ENCODE measurements around the gene SYNDIG1.

SYNDIG1 gene

DNA sequence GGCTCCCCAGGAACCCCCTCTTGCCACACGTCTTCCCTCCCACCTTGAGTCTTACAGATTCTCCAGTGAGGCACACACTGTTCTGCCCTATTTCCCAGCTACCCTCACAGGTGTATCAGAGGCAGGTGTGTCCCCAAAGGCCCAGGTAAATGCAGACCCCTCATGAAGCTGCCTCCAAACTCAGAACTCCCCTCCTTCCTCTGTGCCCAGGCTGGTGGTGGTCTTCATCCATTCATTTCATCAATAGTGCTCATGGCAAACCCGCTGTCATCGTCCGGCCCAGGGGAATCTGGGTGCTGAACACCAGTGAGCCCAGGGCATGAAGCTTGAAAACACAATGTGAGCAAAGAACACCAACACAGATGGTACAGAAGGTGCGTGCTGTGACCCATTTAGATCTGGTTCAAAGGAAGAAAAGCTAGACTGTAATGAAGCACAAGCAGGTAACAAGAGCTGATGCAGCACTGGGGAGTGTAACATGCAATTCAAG lies 213.1 kb downstream of the SYNDIG1 start:
- Histone ChIP-seq H3K9ac (ENCODE audit: low read length) (no peak overlapping the region), H2BK15ac (replicated peaks; ENCODE audit: low read depth) (no peak overlapping the region), H3K79me2 (ENCODE audit: control insufficient read depth, insufficient read depth, low read length) (no peaks in the 10 kb centered on the region), H3K4me2 (ENCODE audit: low read length) (no peak overlapping the region), H2BK120ac (ENCODE audit: low read depth, low read length) (no peak overlapping the region), H3K4ac (ENCODE audit: low read depth, low read length) (no peak overlapping the region), H3K27ac (ENCODE audit: low read depth, low read length) (no peak overlapping the region), H3K56ac (ENCODE audit: low read length) (no peak overlapping the region), H3K4me1 (ENCODE audit: control insufficient read depth, low read depth, low read length) (no peaks in the 10 kb centered on the region), H3K18ac (ENCODE audit: low read length) (no peak overlapping the region), H3K23ac (ENCODE audit: low read length) (no peak overlapping the region), H2BK5ac (ENCODE audit: low read length) (no peak overlapping the region), H2AK5ac (ENCODE audit: low read length) (no peak overlapping the region), H3K36me3 (ENCODE audit: control insufficient read depth, insufficient read depth, low read length) (no peaks in the 10 kb centered on the region), H4K8ac (ENCODE audit: low read depth, low read length) (no peak overlapping the region), H3K27me3 (ENCODE audit: insufficient read depth, low read length, poor library complexity) (no peaks in the 10 kb centered on the region), H4K5ac (ENCODE audit: low read length) (no peak overlapping the region), H3K79me1 (ENCODE audit: low read length) (no peaks in the 10 kb centered on the region), H3K4me3 (ENCODE audit: low read length) (no peak overlapping the region)
- no peak for DNase-seq
- WGBS (ENCODE audit: extremely low coverage, insufficient coverage, low lambda C conversion rate): no CpG with 5 or more reads among the region's 5 CpGs

DNA sequence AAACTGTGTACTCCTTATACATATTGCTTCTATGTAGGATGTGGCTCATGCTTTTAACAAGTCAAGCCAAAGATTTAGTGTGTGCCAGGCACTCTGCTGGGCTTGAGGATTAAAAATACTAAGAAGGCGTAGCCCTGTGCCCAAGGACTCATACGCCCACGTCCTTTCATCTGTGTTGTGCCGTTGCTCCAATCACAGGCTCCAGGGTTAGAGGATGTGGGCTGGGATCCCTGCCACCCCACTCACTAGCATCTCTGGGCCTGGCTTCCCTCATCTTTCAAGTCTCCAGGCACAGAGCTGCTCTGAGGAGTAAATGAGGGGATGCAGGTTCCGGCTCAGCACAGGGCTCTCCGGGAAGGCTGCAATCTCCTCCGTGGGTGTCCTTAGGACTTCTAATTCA lies 214.2 kb downstream of the SYNDIG1 start:
- Histone ChIP-seq H3K4me1 (ENCODE audit: control insufficient read depth, low read depth, low read length) (no peaks in the 10 kb centered on the region), H2BK5ac (ENCODE audit: low read length) (no peak overlapping the region), H3K27ac (ENCODE audit: low read depth, low read length) (no peak overlapping the region), H3K18ac (ENCODE audit: low read length) (no peak overlapping the region), H4K5ac (ENCODE audit: low read length) (no peak overlapping the region), H3K27me3 (ENCODE audit: insufficient read depth, low read length, poor library complexity) (no peaks in the 10 kb centered on the region), H3K36me3 (ENCODE audit: control insufficient read depth, insufficient read depth, low read length) (no peaks in the 10 kb centered on the region), H3K23ac (ENCODE audit: low read length) (no peak overlapping the region), H3K4me3 (ENCODE audit: low read length) (no peak overlapping the region), H3K4ac (ENCODE audit: low read depth, low read length) (no peak overlapping the region), H3K79me1 (ENCODE audit: low read length) (no peaks in the 10 kb centered on the region), H2BK120ac (ENCODE audit: low read depth, low read length) (no peak overlapping the region), H2BK15ac (replicated peaks; ENCODE audit: low read depth) (no peak overlapping the region), H3K9ac (ENCODE audit: low read length) (no peak overlapping the region), H3K56ac (ENCODE audit: low read length) (no peak overlapping the region), H3K79me2 (ENCODE audit: control insufficient read depth, insufficient read depth, low read length) (no peaks in the 10 kb centered on the region), H2AK5ac (ENCODE audit: low read length) (no peak overlapping the region), H3K4me2 (ENCODE audit: low read length) (no peak overlapping the region), H4K8ac (ENCODE audit: low read depth, low read length) (no peak overlapping the region)
- no CpG with 5 or more reads among the region's 7 CpGs for WGBS (ENCODE audit: extremely low coverage, insufficient coverage, low lambda C conversion rate)
- DNase-seq: no peak

DNA sequence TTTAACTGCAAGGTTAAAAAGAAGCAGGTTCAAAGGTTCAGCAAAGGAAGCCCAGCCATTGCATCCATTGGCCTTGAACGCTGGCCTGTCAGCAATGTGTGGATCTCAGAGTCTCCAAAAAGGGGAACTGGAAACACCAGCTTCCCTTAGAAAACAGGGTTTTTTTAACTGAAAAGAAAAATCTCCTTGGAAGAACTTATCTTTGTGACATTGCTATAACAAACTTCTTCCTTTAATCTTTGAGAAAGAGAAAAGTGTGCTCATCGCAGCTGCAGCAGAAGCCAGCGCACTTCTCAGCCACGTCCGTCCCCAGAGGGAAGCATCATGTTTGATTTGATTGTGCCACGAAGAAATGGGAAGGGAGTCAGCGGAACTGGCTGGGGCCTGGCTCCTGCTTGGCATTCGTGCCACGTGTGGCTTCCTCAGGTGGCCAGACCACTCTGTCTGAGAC lies 215.0 kb downstream of the SYNDIG1 start:
- Histone ChIP-seq H3K9ac (ENCODE audit: low read length) (no peak overlapping the region), H3K4me3 (ENCODE audit: low read length) (no peak overlapping the region), H2BK120ac (ENCODE audit: low read depth, low read length) (no peak overlapping the region), H2BK5ac (ENCODE audit: low read length) (no peak overlapping the region), H3K27ac (ENCODE audit: low read depth, low read length) (no peak overlapping the region), H3K27me3 (ENCODE audit: insufficient read depth, low read length, poor library complexity) (no peaks in the 10 kb centered on the region), H4K5ac (ENCODE audit: low read length) (no peak overlapping the region), H3K18ac (ENCODE audit: low read length) (no peak overlapping the region), H2BK15ac (replicated peaks; ENCODE audit: low read depth) (no peak overlapping the region), H3K79me2 (ENCODE audit: control insufficient read depth, insufficient read depth, low read length) (no peaks in the 10 kb centered on the region), H3K23ac (ENCODE audit: low read length) (no peak overlapping the region), H3K36me3 (ENCODE audit: control insufficient read depth, insufficient read depth, low read length) (no peaks in the 10 kb centered on the region), H2AK5ac (ENCODE audit: low read length) (no peak overlapping the region), H3K4me1 (ENCODE audit: control insufficient read depth, low read depth, low read length) (no peaks in the 10 kb centered on the region), H3K4me2 (ENCODE audit: low read length) (no peak overlapping the region), H4K8ac (ENCODE audit: low read depth, low read length) (no peak overlapping the region), H3K79me1 (ENCODE audit: low read length) (no peaks in the 10 kb centered on the region), H3K4ac (ENCODE audit: low read depth, low read length) (no peak overlapping the region), H3K56ac (ENCODE audit: low read length) (no peak overlapping the region)
- DNase-seq: no peak
- no CpG with 5 or more reads among the region's 9 CpGs for WGBS (ENCODE audit: extremely low coverage, insufficient coverage, low lambda C conversion rate)

DNA sequence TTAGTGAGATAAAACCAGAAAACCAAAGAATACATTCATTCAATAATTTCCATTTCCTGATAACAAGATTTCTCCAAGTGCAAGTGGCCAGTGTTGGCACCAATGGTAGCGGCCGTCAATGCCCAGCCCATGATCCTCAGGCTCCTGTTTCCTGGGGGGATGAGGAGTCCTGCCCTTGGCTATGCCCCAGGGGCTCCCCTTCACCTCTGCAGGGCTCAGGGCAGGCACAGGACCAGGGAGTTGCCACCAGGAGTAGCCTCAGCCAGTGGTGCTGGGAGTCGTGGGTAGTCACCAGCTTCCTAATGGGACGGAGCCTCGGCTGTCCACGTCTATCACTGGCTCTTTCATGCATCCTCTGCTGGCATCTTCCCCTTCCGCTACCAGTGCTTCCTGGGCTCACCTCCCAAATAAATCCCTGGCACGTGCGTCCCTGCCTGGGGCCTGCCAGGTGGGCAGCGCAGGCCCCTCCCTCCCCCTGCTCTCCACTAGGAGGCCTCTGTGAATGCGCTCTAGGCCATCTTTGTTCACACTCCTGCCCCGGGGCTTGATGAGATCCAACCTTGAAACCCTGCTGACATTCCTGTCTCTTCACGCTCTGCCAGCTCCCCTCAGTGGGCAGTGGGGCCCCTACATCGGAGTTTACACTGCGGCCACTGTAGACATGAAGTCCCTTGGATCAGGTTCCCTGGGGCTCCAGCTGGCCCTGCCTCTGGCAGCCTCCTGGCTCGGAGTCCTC lies 215.7 kb downstream of the SYNDIG1 start:
- no peaks in the 10 kb centered on the region for H3K79me2 ChIP-seq (ENCODE audit: control insufficient read depth, insufficient read depth, low read length)

GRCh38 chr20:24685736-24686135 lies 216.3 kb downstream of the SYNDIG1 start:
- no peak overlapping the region for H3K27ac ChIP-seq (ENCODE audit: low read depth, low read length)
- no CpG with 5 or more reads among the region's 5 CpGs for WGBS (ENCODE audit: extremely low coverage, insufficient coverage, low lambda C conversion rate)
- no peak overlapping the region for H2BK5ac ChIP-seq (ENCODE audit: low read length)
- H3K23ac ChIP-seq (ENCODE audit: low read length): no peak overlapping the region
- DNase-seq: no peak
- no peak overlapping the region for H3K56ac ChIP-seq (ENCODE audit: low read length)
- no peak overlapping the region for H4K5ac ChIP-seq (ENCODE audit: low read length)
- no peak overlapping the region for H3K4me3 ChIP-seq (ENCODE audit: low read length)
- H2AK5ac ChIP-seq (ENCODE audit: low read length): no peak overlapping the region
- H3K4ac ChIP-seq (ENCODE audit: low read depth, low read length): no peak overlapping the region
- H3K79me2 ChIP-seq (ENCODE audit: control insufficient read depth, insufficient read depth, low read length): no peaks in the 10 kb centered on the region
- H3K4me1 ChIP-seq (ENCODE audit: control insufficient read depth, low read depth, low read length): no peaks in the 10 kb centered on the region
- H4K8ac ChIP-seq (ENCODE audit: low read depth, low read length): no peak overlapping the region
- no peak overlapping the region for H3K9ac ChIP-seq (ENCODE audit: low read length)
- no peak overlapping the region for H2BK15ac ChIP-seq (replicated peaks; ENCODE audit: low read depth)
- H3K79me1 ChIP-seq (ENCODE audit: low read length): no peaks in the 10 kb centered on the region
- no peak overlapping the region for H3K4me2 ChIP-seq (ENCODE audit: low read length)
- no peaks in the 10 kb centered on the region for H3K36me3 ChIP-seq (ENCODE audit: control insufficient read depth, insufficient read depth, low read length)
- H3K27me3 ChIP-seq (ENCODE audit: insufficient read depth, low read length, poor library complexity): no peaks in the 10 kb centered on the region
- H3K18ac ChIP-seq (ENCODE audit: low read length): no peak overlapping the region
- no peak overlapping the region for H2BK120ac ChIP-seq (ENCODE audit: low read depth, low read length)

More for the DNA sequence above, 215.7 kb downstream of the SYNDIG1 start:
- H2BK15ac ChIP-seq (replicated peaks; ENCODE audit: low read depth): no peak overlapping the region
- no peaks in the 10 kb centered on the region for H3K36me3 ChIP-seq (ENCODE audit: control insufficient read depth, insufficient read depth, low read length)
- H3K4ac ChIP-seq (ENCODE audit: low read depth, low read length): no peak overlapping the region
- no peak overlapping the region for H3K18ac ChIP-seq (ENCODE audit: low read length)
- H3K4me1 ChIP-seq (ENCODE audit: control insufficient read depth, low read depth, low read length): no peaks in the 10 kb centered on the region
- no peak overlapping the region for H3K4me3 ChIP-seq (ENCODE audit: low read length)
- WGBS (ENCODE audit: extremely low coverage, insufficient coverage, low lambda C conversion rate): no CpG with 5 or more reads among the region's 16 CpGs
- H3K27me3 ChIP-seq (ENCODE audit: insufficient read depth, low read length, poor library complexity): no peaks in the 10 kb centered on the region
- H3K27ac ChIP-seq (ENCODE audit: low read depth, low read length): no peak overlapping the region
- H3K9ac ChIP-seq (ENCODE audit: low read length): no peak overlapping the region
- H2BK5ac ChIP-seq (ENCODE audit: low read length): no peak overlapping the region
- no peak overlapping the region for H3K56ac ChIP-seq (ENCODE audit: low read length)
- no peak overlapping the region for H3K4me2 ChIP-seq (ENCODE audit: low read length)
- no peak overlapping the region for H2BK120ac ChIP-seq (ENCODE audit: low read depth, low read length)
- H3K79me1 ChIP-seq (ENCODE audit: low read length): no peaks in the 10 kb centered on the region
- DNase-seq: peak; percentile 44
- H2AK5ac ChIP-seq (ENCODE audit: low read length): no peak overlapping the region
- H3K23ac ChIP-seq (ENCODE audit: low read length): no peak overlapping the region
- no peak overlapping the region for H4K5ac ChIP-seq (ENCODE audit: low read length)
- no peak overlapping the region for H4K8ac ChIP-seq (ENCODE audit: low read depth, low read length)

- no peak overlapping the region for H3K27ac ChIP-seq (ENCODE audit: low read depth, low read length)
- WGBS (ENCODE audit: extremely low coverage, insufficient coverage, low lambda C conversion rate): no CpG with 5 or more reads among the region's 7 CpGs
- no peak overlapping the region for H4K8ac ChIP-seq (ENCODE audit: low read depth, low read length)
- no peaks in the 10 kb centered on the region for H3K36me3 ChIP-seq (ENCODE audit: control insufficient read depth, insufficient read depth, low read length)
- H3K9ac ChIP-seq (ENCODE audit: low read length): no peak overlapping the region
- H3K18ac ChIP-seq (ENCODE audit: low read length): no peak overlapping the region
- no peak overlapping the region for H2AK5ac ChIP-seq (ENCODE audit: low read length)
- no peak overlapping the region for H2BK5ac ChIP-seq (ENCODE audit: low read length)
- no peaks in the 10 kb centered on the region for H3K27me3 ChIP-seq (ENCODE audit: insufficient read depth, low read length, poor library complexity)
- no peak overlapping the region for H2BK120ac ChIP-seq (ENCODE audit: low read depth, low read length)
- no peak overlapping the region for H3K56ac ChIP-seq (ENCODE audit: low read length)
- no peaks in the 10 kb centered on the region for H3K4me1 ChIP-seq (ENCODE audit: control insufficient read depth, low read depth, low read length)
- H3K4ac ChIP-seq (ENCODE audit: low read depth, low read length): no peak overlapping the region
- DNase-seq: no peak
- H2BK15ac ChIP-seq (replicated peaks; ENCODE audit: low read depth): no peak overlapping the region
- H3K4me2 ChIP-seq (ENCODE audit: low read length): no peak overlapping the region
- H3K79me2 ChIP-seq (ENCODE audit: control insufficient read depth, insufficient read depth, low read length): no peaks in the 10 kb centered on the region
- no peaks in the 10 kb centered on the region for H3K79me1 ChIP-seq (ENCODE audit: low read length)
- H3K4me3 ChIP-seq (ENCODE audit: low read length): no peak overlapping the region
- H3K23ac ChIP-seq (ENCODE audit: low read length): no peak overlapping the region
- H4K5ac ChIP-seq (ENCODE audit: low read length): no peak overlapping the region
Observed at GRCh38 chr20:24686156-24686555, 216.7 kb downstream of the SYNDIG1 start.

Measured in mesendoderm (in vitro differentiated cells).